ENCODE results near the gene TNFRSF25. TPM values are rescaled to one million over a fixed set of nuclear protein-coding genes. Genes with fewer than 3 reads are reported as not detected.

The TNFRSF25 gene
- total RNA-seq, 1 experiment from 2014 or later: 19.4 TPM

DNA sequence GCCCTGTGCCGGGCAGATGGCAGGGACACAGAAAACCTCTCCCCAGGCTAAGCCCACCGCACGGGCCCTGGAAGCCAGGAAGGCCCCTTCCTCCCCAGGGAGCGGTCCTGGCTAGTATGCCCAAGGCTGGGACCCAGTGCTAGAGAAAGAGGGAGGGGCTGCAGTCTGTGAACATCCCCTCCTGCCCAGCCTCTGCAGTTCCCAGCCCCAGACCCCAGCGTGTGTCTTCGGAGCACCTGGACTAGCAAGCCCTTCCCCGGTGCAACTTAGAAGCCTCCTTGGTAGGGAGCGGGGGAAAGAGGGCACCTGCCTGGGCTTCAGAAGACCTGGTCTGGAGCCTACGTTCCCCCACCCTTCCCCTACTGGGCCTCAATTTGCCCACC, 23.4 kb upstream of the TNFRSF25 start:
- H3K4me2 ChIP-seq (ENCODE audit: insufficient read depth, insufficient read length, low read length): no peak overlapping the region
- H3K56ac ChIP-seq (ENCODE audit: insufficient read length, low read depth, low read length): no peak overlapping the region
- H3K36me3 Mint-ChIP-seq (ENCODE audit: insufficient read depth in 1 of 3, low read depth in 3 of 3): peaks cover 0 to under 1% (median 0%) of the 10 kb centered on the region in 3 experiments; a peak in 1 of 7 replicates
- H3K27ac ChIP-seq (ENCODE audit: insufficient read length, low read depth, low read length): no peak overlapping the region
- no peak overlapping the region for H4K5ac ChIP-seq (ENCODE audit: insufficient read length, low read depth, low read length)
- peaks cover 22 to 24% of the 10 kb centered on the region in 2 experiments for H3K4me1 Mint-ChIP-seq
- no peak overlapping the region for H3K18ac ChIP-seq (ENCODE audit: insufficient read length, low read depth, low read length)
- no peaks in the 10 kb centered on the region for H3K79me2 ChIP-seq (ENCODE audit: insufficient read depth, low read length)
- 0 out of 5 replicates have a peak overlapping the region, but pooled peaks of 1 of the 2 experiments have one; percentile 83 for H3K4me3 Mint-ChIP-seq
- H3K23me2 ChIP-seq (ENCODE audit: insufficient read length, low read depth, low read length, poor library complexity, severe bottlenecking): peaks cover 17% of the 10 kb centered on the region
- no peak overlapping the region for H2BK20ac ChIP-seq (ENCODE audit: low read depth, low read length, poor library complexity, severe bottlenecking)
- no CpG with 5 or more reads among the region's 9 CpGs for WGBS (ENCODE audit: extremely low coverage, insufficient read length, low lambda C conversion rate)
- no peak overlapping the region for H2AFZ ChIP-seq (ENCODE audit: low read length)
- H4K20me1 ChIP-seq (ENCODE audit: control insufficient read depth, insufficient read depth, insufficient read length): no peaks in the 10 kb centered on the region
- no peak overlapping the region for H3K23ac ChIP-seq (ENCODE audit: insufficient read length, low read depth, low read length)
- H3K79me1 ChIP-seq (ENCODE audit: insufficient read depth, low read depth, low read length, poor library complexity, severe bottlenecking): no peaks in the 10 kb centered on the region
- H3K14ac ChIP-seq (ENCODE audit: insufficient read depth, low read length): no peak overlapping the region
- TF ChIP-seq, protein P1, sequence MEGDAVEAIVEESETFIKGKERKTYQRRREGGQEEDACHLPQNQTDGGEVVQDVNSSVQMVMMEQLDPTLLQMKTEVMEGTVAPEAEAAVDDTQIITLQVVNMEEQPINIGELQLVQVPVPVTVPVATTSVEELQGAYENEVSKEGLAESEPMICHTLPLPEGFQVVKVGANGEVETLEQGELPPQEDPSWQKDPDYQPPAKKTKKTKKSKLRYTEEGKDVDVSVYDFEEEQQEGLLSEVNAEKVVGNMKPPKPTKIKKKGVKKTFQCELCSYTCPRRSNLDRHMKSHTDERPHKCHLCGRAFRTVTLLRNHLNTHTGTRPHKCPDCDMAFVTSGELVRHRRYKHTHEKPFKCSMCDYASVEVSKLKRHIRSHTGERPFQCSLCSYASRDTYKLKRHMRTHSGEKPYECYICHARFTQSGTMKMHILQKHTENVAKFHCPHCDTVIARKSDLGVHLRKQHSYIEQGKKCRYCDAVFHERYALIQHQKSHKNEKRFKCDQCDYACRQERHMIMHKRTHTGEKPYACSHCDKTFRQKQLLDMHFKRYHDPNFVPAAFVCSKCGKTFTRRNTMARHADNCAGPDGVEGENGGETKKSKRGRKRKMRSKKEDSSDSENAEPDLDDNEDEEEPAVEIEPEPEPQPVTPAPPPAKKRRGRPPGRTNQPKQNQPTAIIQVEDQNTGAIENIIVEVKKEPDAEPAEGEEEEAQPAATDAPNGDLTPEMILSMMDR (conservative IDR thresholded peaks at IDR 0.05): no peak
- no peak overlapping the region for H2BK5ac ChIP-seq (ENCODE audit: insufficient read length, low read length)
- peaks cover 5% of the 10 kb centered on the region for H3K27me3 Mint-ChIP-seq (ENCODE audit: low read depth)
- no peaks in the 10 kb centered on the region; the same call in 1 of the 2 replicates for H3K4me1 ChIP-seq (ENCODE audit: insufficient read depth, low read length)
- H3K9me3 Mint-ChIP-seq: no peaks in the 10 kb centered on the region
- no peak overlapping the region for H2BK120ac ChIP-seq (ENCODE audit: low read depth, low read length, poor library complexity, severe bottlenecking)
- H4K91ac ChIP-seq (ENCODE audit: insufficient read length, low read depth, low read length): no peak overlapping the region
- H3T11ph ChIP-seq (ENCODE audit: low read length): no peak overlapping the region
- no peaks in the 10 kb centered on the region for H3K27me3 ChIP-seq (ENCODE audit: insufficient read depth, low read length)
- DNase-seq: no peak
- H2BK12ac ChIP-seq (ENCODE audit: insufficient read length, low read depth, low read length): no peak overlapping the region
- H3K27ac Mint-ChIP-seq: no peak overlapping the region
- H4K8ac ChIP-seq (replicated peaks; ENCODE audit: insufficient read length, low read depth, low read length): no peak overlapping the region
- H3K9ac ChIP-seq (ENCODE audit: extremely low read depth, insufficient read length, low read length): no peak overlapping the region
- H3K4ac ChIP-seq (ENCODE audit: low read depth, low read length): no peak overlapping the region
- H3K9me3 ChIP-seq (ENCODE audit: control insufficient read depth, low read depth, low read length): no peaks in the 10 kb centered on the region
- no peak overlapping the region for H2BK15ac ChIP-seq (ENCODE audit: low read depth, low read length)
- no peak overlapping the region for H2AK5ac ChIP-seq (ENCODE audit: insufficient read length, low read length)

Measured in H9 (cell line).